Testis (tissue), 3 donors: ENCODE data around the gene FFAR3. TPM values are rescaled to one million over a fixed set of nuclear protein-coding genes. Genes with fewer than 3 reads are reported as not detected.
"Not testable (repeated sequence)": the region's sequence is repeated elsewhere in the genome, so short reads cannot be mapped to it uniquely, and the experiment has no call there.

Experiments
- DNase-seq: peaks from one replicate; pipeline ENCODE4 v3.0.0-alpha.2; 2019
- H3K27ac ChIP-seq, 2 donors: fragments of 200-600 bp; sonication (generic); one replicate each; pipeline ENCODE4 v1.5.1; 2019
- H3K27me3 ChIP-seq: fragments of 200-600 bp; sonication (generic); one replicate; pipeline ENCODE4 v1.5.1; 2019
- H3K36me3 ChIP-seq: fragments of 200-600 bp; sonication (generic); one replicate; pipeline ENCODE4 v1.5.1; 2017; ENCODE audit warnings: low read depth; ENCODE audit errors: missing control alignments
- H3K4me1 ChIP-seq: fragments of 200-600 bp; sonication (generic); one replicate; pipeline ENCODE4 v1.5.1; 2019
- H3K4me3 ChIP-seq, 2 donors: fragments of 200-600 bp; sonication (generic); one replicate each; pipeline ENCODE4 v1.5.1; 2017 to 2019
- H3K9me3 ChIP-seq: fragments of 200-600 bp; sonication (generic); one replicate; pipeline ENCODE4 v1.5.1; 2017
- POLR2A ChIP-seq: fragments of 450-650 bp; IDR thresholded peaks from one replicate; pipeline ENCODE4 v1.6.1; 2017; ENCODE audit warnings: antibody characterized with exemption, mild to moderate bottlenecking, moderate library complexity
- WGBS, 2 donors: methylation state at CpG; one replicate each; pipeline ENCODE4 v1.1.5; 2018; 5-methylcytosine and 5-hydroxymethylcytosine counted together
- intact Hi-C: fragments of 100-400 bp; cut with DNase I; formaldehyde crosslinking; loops from one replicate; pipeline ENCODE4 v1.15.1; 2023; ENCODE audit warnings: low total_unique reads
- polyA plus RNA-seq: library from polyadenylated mRNA; stranded (reverse); fragments of 350-450 nt; fragmentation: Illumina TruSeq; extraction: RNeasy Lipid Tissue Mini Kit (QIAGEN cat#74804); gene quantifications from one replicate; pipeline ENCODE4 v1.2.3, GENCODE V29; 2014; ENCODE audit warnings: low read depth, low replicate concordance; ENCODE audit not compliant: insufficient read depth
- total RNA-seq, 2 donors: library from RNA; depleted of rRNA; stranded (reverse); fragments of >200 nt; gene quantifications; one replicate each; pipeline ENCODE4 v1.2.3, GENCODE V29; 2016
- TF ChIP-seq, protein P1 (sequence below), 3 experiments: fragments of 450-650 bp in 2 of 3; fragments of 200-600 bp in 1 of 3; sonication (generic) in 1 of 3; IDR thresholded peaks; one replicate each; pipeline ENCODE4 v1.5.1; 2016 to 2019; ENCODE audit warnings: antibody characterized with exemption in 3 of 3, mild to moderate bottlenecking in 2 of 3, moderate library complexity in 1 of 3

FFAR3 gene
- total and polyA plus RNA-seq, 3 donors from 2014 or later = 0.25 to 0.47 TPM; not detected in 1

- no peaks in the 10 kb centered on the region for H3K4me1 ChIP-seq
- H3K4me3 ChIP-seq = no peak overlapping the region
- no peaks in the 10 kb centered on the region for H3K36me3 ChIP-seq
- H3K27ac ChIP-seq = no peak overlapping the region
- WGBS, 2 donors = 73 to 82% methylated on average over 4 of the region's 4 CpGs
- no peak for DNase-seq
- no peaks in the 10 kb centered on the region for H3K27me3 ChIP-seq
- H3K9me3 ChIP-seq = no peaks in the 10 kb centered on the region
- intact Hi-C loops = no loop called here
- TF ChIP-seq, protein P1, sequence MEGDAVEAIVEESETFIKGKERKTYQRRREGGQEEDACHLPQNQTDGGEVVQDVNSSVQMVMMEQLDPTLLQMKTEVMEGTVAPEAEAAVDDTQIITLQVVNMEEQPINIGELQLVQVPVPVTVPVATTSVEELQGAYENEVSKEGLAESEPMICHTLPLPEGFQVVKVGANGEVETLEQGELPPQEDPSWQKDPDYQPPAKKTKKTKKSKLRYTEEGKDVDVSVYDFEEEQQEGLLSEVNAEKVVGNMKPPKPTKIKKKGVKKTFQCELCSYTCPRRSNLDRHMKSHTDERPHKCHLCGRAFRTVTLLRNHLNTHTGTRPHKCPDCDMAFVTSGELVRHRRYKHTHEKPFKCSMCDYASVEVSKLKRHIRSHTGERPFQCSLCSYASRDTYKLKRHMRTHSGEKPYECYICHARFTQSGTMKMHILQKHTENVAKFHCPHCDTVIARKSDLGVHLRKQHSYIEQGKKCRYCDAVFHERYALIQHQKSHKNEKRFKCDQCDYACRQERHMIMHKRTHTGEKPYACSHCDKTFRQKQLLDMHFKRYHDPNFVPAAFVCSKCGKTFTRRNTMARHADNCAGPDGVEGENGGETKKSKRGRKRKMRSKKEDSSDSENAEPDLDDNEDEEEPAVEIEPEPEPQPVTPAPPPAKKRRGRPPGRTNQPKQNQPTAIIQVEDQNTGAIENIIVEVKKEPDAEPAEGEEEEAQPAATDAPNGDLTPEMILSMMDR (IDR thresholded peaks at IDR 0.05) = no peak
- no peak for TF ChIP-seq POLR2A
These were observed 41.0 kb downstream of the FFAR3 start for GRCh38 chr19:35399231-35399630.

- Histone ChIP-seq H3K27ac (no peak overlapping the region), H3K36me3 (no peaks in the 10 kb centered on the region), H3K9me3 (no peaks in the 10 kb centered on the region), H3K27me3 (no peaks in the 10 kb centered on the region), H3K4me1 (no peaks in the 10 kb centered on the region), H3K4me3 (no peak overlapping the region)
- no peak for TF ChIP-seq POLR2A
- TF ChIP-seq, protein P1 (IDR thresholded peaks at IDR 0.05) = no peak
- intact Hi-C loops = no loop called here
- no peak for DNase-seq
- 90 to 93% methylated on average over 10 of the region's 10 CpGs for WGBS, 2 donors
These were observed 41.9 kb downstream of the FFAR3 start for GRCh38 chr19:35399948-35400772.

- H3K27me3 ChIP-seq = no peaks in the 10 kb centered on the region
- H3K27ac ChIP-seq = no peak overlapping the region
- no peak for DNase-seq
- H3K9me3 ChIP-seq = no peaks in the 10 kb centered on the region
- intact Hi-C loops = no loop called here
- no peak overlapping the region for H3K4me3 ChIP-seq
- H3K4me1 ChIP-seq = no peaks in the 10 kb centered on the region
- WGBS, 2 donors = 95 to 100% methylated on average over 7 of the region's 7 CpGs
- no peaks in the 10 kb centered on the region for H3K36me3 ChIP-seq
- TF ChIP-seq, protein P1 (IDR thresholded peaks at IDR 0.05) = no peak
- TF ChIP-seq POLR2A = no peak
These were observed 42.5 kb downstream of the FFAR3 start for GRCh38 chr19:35400773-35401100.

DNA sequence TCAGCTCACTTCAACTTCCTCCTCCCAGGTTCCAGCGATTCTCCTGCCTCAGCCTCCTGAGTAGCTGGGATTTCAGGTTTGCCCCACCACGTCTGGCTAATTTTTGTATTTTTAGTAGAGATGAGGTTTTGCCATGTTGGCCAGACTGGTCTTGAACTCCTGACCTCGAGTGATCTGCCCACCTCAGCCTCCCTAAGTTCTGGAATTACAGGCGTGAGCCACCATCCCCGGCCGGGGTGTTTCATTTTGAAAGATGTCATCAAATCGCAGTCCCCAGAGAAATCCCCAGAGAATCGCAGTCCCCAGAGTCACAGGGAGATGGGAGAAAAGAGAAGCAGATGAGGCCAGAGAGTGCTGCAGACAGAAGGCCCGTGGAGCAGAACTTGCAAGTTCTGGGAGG, 43.2 kb downstream of the FFAR3 start:
- intact Hi-C loops, H3K36me3 ChIP-seq, H3K4me3 ChIP-seq, H3K27me3 ChIP-seq, DNase-seq, H3K27ac ChIP-seq, H3K4me1 ChIP-seq, H3K9me3 ChIP-seq: not testable (repeated sequence)
- 81 to 93% methylated on average over 9 of the region's 9 CpGs for WGBS, 2 donors

GRCh38 chr19:35403116-35403760, 45.0 kb downstream of the FFAR3 start:
- no peak for DNase-seq
- Histone ChIP-seq H3K36me3 (no peaks in the 10 kb centered on the region), H3K27me3 (no peaks in the 10 kb centered on the region), H3K9me3 (no peaks in the 10 kb centered on the region), H3K4me1 (no peaks in the 10 kb centered on the region), H3K4me3 (no peak overlapping the region), H3K27ac (no peak overlapping the region)
- TF ChIP-seq POLR2A = no peak
- 81 to 87% methylated on average over 5 to 8 of the region's 8 CpGs for WGBS, 2 donors
- intact Hi-C loops = no loop called here
